Dedifferentiated amniotic fluid mesenchymal stem cell (primary cell): ENCODE measurements around the gene MYOT.

ENCODE experiments used
- DNase-seq: peaks from one replicate; pipeline ENCODE4 v3.0.0-alpha.2; 2016; ENCODE audit errors: extremely low spot score

Gene MYOT

DNA sequence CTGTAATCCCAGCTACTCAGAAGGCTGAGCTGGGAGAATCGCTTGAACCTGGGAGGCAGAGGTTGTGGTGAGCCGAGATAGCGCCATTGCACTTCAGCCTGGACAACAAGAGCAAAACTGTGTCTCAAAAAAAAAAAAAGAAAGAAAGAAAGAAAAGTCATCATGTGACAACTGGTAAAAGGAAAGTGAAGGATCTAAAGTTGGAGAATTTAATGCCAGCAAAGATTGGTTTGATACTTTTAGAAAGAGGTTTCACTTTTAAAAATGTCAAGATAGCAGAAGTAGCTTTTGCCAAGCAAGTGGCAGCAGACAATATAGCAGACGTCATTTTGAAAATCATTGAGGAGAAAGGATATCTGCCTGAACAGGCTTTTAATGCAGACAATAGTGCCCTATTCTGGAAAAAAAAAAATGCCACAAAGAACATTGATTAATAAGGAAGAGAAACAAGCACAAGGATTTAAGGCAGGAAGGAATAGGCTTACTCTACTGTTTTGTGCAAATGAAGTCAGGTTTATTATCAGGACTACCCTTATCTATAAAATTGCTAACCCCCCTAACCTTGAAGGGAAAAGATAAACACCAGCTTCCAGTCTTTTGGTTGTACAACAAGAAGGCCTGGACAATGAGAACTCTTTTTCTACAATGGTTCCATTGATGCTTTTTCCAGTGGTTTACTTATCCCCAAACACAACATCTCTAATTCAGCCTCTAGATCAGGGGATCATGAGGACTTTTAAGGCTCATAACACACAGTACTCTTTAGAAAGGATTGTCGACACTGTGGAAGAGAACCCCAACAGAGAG is 33.6 kb downstream of the MYOT start:
- DNase-seq: no peak

DNA sequence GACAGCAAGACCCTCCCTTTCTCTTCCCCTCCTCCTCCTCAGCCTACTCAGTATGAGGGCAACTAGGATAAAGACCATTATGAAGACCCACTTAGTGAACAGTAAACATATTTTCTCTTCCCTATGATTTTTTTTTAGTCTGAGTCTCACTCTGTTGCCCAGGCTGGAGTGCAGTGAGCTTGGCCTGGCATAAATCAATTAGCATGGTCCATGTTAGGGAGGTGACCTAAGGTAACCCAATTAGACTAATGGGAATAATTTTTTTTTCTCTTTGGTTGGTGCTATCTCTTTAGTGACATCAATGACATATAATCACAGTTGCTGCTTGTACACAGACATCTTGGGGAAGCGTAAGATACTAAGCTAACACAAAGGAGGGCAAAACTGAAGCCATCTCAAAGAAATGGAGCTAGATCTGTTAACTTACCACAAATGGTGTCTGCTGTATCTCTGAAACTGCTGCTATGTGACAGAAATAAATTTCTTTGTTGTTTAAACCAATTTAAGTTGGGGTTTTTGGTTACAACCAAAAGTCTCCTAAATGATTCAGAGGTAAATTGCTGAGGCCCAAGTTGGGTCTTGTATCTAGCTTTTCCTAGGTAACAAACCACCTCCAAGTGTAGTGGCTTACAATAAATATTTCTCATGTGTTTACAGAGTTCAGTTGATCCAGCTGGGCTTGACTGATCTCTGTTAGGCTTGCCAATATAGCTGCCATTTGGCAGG is 34.9 kb downstream of the MYOT start:
- DNase-seq: no peak

DNA sequence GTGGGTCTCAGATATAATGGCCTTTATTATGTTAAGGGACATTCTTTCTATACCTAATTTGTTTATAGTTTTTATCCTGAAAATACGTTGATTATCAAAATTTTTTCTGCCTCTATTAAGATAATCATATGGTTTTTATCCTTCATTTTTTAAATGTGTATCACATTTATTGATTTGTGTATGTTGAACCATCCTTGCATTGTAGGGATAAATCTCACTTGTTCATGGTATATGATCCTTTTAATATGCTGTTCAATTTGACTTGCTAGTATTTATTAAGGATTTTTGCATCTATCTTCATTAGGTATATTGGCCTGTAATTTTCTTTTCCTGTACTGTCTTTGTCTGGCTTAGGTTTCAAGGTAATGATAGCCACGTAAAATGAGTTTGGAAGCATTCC is 47.1 kb downstream of the MYOT start:
- no peak for DNase-seq

DNA sequence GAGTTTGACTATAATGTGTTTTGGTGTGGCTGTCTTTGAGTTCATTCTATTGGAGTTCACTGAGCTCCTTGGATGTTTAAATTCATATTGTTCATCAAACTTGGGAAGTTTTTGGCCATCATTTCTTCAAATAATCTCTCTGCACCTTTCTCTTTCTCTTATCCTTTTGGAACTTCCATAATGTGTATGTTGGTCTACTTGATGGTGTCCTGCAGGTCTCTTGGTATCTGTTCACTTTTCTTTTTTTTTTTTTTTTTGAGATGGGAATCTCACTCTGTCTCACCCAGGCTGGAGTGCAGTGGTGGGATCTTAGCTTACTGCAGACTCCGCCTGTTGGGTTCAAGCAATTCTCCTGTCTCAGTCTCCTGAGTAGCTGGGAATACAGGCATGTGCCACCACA is 49.3 kb downstream of the MYOT start:
- DNase-seq: no peak

DNA sequence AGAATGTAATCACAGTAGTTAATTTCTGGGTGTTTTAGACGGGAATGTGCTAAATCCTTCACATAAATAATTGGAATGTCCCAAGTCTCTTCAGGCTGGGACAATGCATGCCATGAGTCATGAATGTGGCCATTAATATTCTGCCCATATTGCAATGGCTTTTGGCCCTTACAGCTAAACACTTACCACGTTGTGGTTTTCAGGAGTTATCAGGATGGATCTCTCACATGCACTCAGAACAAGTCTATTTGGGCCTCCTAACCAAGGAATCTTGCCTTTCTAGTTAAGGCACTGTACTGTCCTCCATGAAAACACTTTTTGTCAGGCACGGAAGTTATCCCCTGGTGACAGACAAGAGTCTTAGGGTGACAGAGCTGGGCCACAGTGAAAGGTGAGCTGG is 54.3 kb downstream of the MYOT start:
- DNase-seq: no peak

DNA sequence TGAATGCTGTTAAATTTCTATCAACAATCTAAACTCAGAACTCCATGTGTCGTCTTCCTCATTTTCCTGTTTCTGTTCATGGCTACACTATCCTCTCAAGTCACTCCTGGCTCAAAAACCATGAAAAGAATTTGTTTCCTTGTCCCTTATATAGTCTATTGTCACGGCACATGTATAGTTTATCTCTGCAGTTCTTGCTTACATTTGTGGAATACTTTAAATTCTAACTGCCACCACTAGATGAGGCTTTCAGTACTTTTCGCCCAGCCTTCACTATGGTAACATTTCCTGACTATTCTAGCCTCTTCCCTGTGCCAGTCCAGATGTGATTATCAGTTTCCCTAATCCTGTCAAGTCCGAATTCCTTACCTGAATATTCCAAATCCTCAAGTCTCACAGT is 56.2 kb downstream of the MYOT start:
- no peak for DNase-seq

DNA sequence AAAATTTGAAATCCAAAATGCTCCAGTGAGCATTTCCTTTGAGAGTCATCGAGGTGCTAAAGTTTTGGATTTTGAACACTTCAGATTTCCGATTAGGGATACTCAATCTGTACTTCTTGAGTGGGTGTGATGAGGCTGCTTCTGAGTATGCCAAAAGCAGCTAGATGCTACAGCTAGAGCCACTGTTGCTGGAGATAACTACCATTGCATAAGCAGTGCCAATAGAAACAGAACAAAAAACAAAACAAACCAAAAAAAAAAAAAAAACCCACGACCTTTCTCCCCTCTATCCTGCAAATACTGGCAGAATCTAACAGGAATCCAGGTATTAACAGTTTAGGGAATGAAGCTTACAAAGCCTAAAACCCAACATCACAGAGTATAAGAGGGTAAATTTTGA is 65.1 kb downstream of the MYOT start:
- no peak for DNase-seq

DNA sequence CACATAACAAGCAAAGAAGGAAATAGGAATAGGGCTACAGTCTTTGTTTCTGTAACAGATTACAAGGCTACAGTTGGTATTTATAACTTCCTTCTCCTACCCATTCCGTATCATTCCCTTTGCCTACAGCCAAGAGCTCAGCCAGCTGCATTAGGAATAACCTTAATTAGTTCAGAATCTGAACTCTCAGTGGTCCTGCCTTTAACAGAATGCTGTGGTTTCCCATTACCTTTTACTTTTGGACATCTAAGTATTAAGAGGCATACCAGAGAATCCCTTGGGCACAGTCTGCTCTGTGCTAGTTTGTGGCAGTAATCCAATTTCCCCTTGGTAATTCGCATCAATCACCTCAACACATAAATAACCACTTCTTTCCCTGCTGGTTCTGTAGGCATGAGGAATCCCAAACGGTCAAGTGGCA is 65.8 kb downstream of the MYOT start:
- DNase-seq: no peak

DNA sequence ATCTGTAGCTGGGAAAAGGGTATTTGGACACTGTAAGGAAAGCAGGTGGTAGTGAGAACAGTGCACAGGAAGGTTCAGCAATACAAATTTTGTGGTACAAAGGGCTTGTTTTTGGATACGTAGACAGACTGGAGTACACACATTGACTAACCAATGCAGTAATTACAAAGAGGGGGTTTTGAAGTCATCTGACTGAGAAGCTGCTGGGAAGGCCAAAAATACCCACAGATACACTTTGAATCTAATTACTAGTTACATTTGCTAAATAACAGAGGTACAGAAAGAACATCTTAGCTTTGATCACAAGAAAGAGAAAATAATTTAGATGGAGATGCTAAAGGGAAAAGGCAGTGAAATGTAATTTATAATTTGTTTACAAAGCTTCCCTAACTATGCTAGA is 67.5 kb downstream of the MYOT start:
- no peak for DNase-seq

DNA sequence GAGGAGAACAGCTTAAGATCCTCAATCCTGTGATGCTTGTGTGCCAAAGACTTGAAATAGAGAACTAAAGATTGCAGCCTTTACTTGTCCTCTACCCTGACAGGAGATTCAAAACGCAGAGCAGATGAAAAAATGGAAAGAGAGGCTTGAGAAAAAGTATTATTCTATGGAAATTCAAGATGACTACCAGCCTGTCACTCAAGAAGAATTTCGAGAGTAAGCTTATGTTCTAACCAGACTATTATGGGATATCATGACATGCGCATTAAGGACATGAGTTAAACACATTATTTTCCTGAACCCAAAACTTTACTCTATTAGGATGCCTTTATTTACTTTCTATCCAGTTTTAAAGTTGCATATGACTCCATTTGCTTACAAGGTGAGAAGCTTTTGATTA is 68.0 kb downstream of the MYOT start:
- DNase-seq: no peak
